ENCODE results near the gene MCRIP2. TPM values are rescaled to one million over a fixed set of nuclear protein-coding genes. Genes with fewer than 3 reads are reported as not detected.
A peak's percentile ranks its signal among the peaks of the same experiment; 100 is the strongest.

The MCRIP2 gene
- total RNA-seq, 1 experiment from 2014 or later: 22.4 TPM

DNA sequence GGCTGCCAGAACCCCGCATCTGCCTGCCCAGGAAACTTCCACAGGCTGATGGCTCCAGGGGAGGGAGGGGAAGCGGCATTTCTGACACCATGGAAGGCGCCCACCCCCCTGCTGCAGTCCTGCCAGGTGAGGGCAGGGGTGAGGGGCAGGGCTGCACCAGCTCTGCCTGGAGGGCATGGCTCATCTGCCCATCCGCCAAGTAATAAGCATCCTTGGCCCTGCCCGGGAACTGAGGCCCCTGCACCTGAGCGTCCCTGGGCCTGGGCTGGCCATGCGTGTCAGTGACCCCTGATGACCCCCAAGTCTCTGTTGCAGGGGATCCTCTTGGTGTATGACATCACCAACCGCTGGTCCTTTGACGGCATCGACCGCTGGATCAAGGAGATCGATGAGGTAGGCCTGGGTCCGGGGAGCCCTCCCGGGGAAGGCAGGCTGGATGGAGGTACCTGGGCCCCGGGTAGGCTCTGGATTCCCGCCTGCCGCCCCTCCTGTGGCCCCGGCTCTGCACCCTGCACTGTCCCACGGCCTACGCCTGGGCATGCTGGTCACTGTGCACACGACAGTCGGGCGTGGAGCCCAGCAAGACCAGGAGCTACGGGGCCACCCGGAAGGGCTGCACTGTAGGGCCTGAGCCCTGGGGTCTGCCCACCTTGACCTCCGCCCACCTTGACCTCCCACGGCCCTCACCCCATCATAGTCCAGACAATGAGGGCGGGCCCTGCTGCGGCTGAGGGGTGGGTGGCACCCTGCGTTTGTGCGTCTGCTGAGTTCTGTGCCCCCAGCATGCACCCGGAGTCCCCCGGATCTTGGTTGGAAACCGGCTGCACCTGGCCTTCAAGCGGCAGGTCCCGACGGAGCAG is 16.3 kb upstream of the MCRIP2 start:
- Histone ChIP-seq H3K36me3 (ENCODE audit: insufficient read depth, low read length, poor library complexity, severe bottlenecking) (peaks cover 4% of the 10 kb centered on the region), H3K9me3 (ENCODE audit: low read depth, low read length, poor library complexity, severe bottlenecking) (no peaks in the 10 kb centered on the region), H3K27ac (ENCODE audit: low read depth, low read length, poor library complexity, severe bottlenecking) (no peak overlapping the region), H3K4me1 (ENCODE audit: insufficient read depth, low read length, poor library complexity, severe bottlenecking) (peaks cover 5% of the 10 kb centered on the region), H3K27me3 (replicated peaks; ENCODE audit: insufficient read depth, low read depth, low read length, poor library complexity) (no peaks in the 10 kb centered on the region), H3K4me3 (ENCODE audit: low read depth, low read length, poor library complexity, severe bottlenecking) (no peak overlapping the region)
- ChIA-PET CTCF (interaction anchor here (0.6 kb wide), 1 partner anchor 240 kb away, joined by 9 read pairs; no protein-coding TSS in a partner anchor), POLR2A (ENCODE audit: low non-redundant PET) (no interaction called here)
- no TSS peak for BruUV-seq (replicated peaks)
- TF ChIP-seq, protein P1, sequence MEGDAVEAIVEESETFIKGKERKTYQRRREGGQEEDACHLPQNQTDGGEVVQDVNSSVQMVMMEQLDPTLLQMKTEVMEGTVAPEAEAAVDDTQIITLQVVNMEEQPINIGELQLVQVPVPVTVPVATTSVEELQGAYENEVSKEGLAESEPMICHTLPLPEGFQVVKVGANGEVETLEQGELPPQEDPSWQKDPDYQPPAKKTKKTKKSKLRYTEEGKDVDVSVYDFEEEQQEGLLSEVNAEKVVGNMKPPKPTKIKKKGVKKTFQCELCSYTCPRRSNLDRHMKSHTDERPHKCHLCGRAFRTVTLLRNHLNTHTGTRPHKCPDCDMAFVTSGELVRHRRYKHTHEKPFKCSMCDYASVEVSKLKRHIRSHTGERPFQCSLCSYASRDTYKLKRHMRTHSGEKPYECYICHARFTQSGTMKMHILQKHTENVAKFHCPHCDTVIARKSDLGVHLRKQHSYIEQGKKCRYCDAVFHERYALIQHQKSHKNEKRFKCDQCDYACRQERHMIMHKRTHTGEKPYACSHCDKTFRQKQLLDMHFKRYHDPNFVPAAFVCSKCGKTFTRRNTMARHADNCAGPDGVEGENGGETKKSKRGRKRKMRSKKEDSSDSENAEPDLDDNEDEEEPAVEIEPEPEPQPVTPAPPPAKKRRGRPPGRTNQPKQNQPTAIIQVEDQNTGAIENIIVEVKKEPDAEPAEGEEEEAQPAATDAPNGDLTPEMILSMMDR (conservative IDR thresholded peaks at IDR 0.05; ENCODE audit: low read depth, low read length): no peak
- no peak for TF ChIP-seq EZH2 (IDR thresholded peaks at IDR 0.05; ENCODE audit: borderline replicate concordance, low read depth, low read length, poor library complexity, severe bottlenecking)
- DNase-seq (ENCODE audit: low spot score): no peak
- intact Hi-C loops (cut with micrococcal nuclease; ENCODE audit: unreplicated experiment): no loop called here

DNA sequence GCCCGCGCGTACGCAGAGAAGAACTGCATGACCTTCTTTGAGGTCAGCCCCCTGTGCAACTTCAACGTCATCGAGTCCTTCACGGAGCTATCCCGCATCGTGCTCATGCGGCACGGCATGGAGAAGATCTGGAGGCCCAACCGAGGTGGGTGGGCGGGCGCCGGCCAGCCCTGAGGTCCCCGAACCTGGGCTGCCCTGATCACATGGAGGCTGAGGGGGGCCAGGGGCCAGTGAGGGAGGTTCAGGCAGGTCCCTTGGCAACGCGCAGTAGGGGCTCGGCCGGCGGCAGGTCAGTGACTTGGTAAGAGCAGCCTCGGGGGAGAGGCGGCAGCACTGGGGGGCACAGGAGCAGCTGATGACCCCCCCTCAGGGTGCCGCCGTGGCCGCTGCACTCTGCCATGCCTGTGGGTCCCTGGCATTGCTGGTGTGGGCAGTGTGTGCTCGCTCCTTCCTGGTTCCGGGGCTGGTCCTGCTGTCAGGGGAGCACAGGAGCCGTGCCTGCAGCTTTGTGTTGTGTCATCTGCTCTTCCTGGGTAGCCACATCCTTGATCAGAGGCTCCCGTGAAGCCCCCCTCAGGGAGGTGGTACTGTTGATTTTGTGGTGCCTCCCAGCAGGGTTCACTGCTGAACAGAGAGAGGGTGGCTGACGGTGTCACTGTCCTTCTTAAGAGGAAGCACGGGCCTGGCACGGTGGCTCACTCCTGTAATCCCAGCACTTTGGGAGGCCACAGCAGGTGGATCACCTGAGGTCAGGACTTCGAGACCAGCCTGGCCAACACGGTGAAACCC is 15.5 kb upstream of the MCRIP2 start:
- Histone ChIP-seq H3K27me3 (replicated peaks; ENCODE audit: insufficient read depth, low read depth, low read length, poor library complexity) (no peaks in the 10 kb centered on the region), H3K27ac (ENCODE audit: low read depth, low read length, poor library complexity, severe bottlenecking) (no peak overlapping the region), H3K4me1 (ENCODE audit: insufficient read depth, low read length, poor library complexity, severe bottlenecking) (peaks cover 5% of the 10 kb centered on the region), H3K4me3 (ENCODE audit: low read depth, low read length, poor library complexity, severe bottlenecking) (no peak overlapping the region), H3K9me3 (ENCODE audit: low read depth, low read length, poor library complexity, severe bottlenecking) (no peaks in the 10 kb centered on the region), H3K36me3 (ENCODE audit: insufficient read depth, low read length, poor library complexity, severe bottlenecking) (peaks cover 4% of the 10 kb centered on the region)
- DNase-seq (ENCODE audit: low spot score): no peak
- intact Hi-C loops (cut with micrococcal nuclease; ENCODE audit: unreplicated experiment): no loop called here
- ChIA-PET POLR2A (ENCODE audit: low non-redundant PET) (no interaction called here), CTCF (no interaction called here)
- BruUV-seq (replicated peaks): no TSS peak
- TF ChIP-seq EZH2 (IDR thresholded peaks at IDR 0.05; ENCODE audit: borderline replicate concordance, low read depth, low read length, poor library complexity, severe bottlenecking): no peak
- TF ChIP-seq, protein P1 (conservative IDR thresholded peaks at IDR 0.05; ENCODE audit: low read depth, low read length): no peak

DNA sequence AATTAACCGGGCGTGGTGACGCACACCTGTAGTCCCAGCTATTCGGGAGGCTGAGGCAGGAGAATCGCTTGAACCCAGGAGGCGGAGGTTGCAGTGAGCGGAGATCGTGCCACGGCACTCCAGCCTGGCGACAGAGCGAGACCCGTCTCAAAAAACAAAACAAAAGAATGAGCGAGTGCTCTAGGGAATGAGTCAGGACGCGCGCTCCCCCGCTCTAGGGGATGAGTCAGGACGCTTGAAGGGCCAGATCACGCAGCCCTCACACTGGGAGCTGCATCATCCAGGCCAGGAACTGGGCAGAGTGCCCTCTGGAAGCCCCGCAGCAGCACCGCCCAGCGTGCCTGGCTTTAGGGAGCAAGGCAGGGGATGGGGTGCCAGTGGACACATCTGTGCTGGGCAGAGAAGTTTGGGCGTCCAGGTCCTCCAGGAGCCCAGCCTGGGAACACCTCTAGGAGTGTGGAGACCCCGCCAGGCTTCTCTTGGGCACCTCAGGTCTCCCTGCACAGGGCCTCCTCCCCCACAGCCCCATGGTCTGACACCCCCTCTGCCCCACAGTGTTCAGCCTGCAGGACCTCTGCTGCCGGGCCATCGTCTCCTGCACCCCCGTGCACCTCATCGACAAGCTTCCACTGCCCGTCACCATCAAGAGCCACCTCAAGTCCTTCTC is 14.7 kb upstream of the MCRIP2 start:
- no peak for TF ChIP-seq EZH2 (IDR thresholded peaks at IDR 0.05; ENCODE audit: borderline replicate concordance, low read depth, low read length, poor library complexity, severe bottlenecking)
- TF ChIP-seq, protein P1 (conservative IDR thresholded peaks at IDR 0.05; ENCODE audit: low read depth, low read length): no peak
- Histone ChIP-seq H3K27ac (ENCODE audit: low read depth, low read length, poor library complexity, severe bottlenecking) (no peak overlapping the region), H3K4me1 (ENCODE audit: insufficient read depth, low read length, poor library complexity, severe bottlenecking) (peaks cover under 1% of the 10 kb centered on the region), H3K27me3 (replicated peaks; ENCODE audit: insufficient read depth, low read depth, low read length, poor library complexity) (no peaks in the 10 kb centered on the region), H3K36me3 (ENCODE audit: insufficient read depth, low read length, poor library complexity, severe bottlenecking) (peaks cover 4% of the 10 kb centered on the region), H3K9me3 (ENCODE audit: low read depth, low read length, poor library complexity, severe bottlenecking) (no peaks in the 10 kb centered on the region), H3K4me3 (ENCODE audit: low read depth, low read length, poor library complexity, severe bottlenecking) (no peak overlapping the region)
- intact Hi-C loops (cut with micrococcal nuclease; ENCODE audit: unreplicated experiment): no loop called here
- ChIA-PET CTCF (no interaction called here), POLR2A (ENCODE audit: low non-redundant PET) (no interaction called here)
- no TSS peak for BruUV-seq (replicated peaks)
- DNase-seq (ENCODE audit: low spot score): peak; percentile 76

Measured in A673 (cell line).